ENCODE results near the gene EFNA3. TPM values are rescaled to one million over a fixed set of nuclear protein-coding genes. Genes with fewer than 3 reads are reported as not detected.
A peak's percentile ranks its signal among the peaks of the same experiment; 100 is the strongest.

EFNA3 gene
- total and polyA plus RNA-seq, 9 of the 15 experiments (the other 6 are each of a cell fraction or from before 2014, with no cell fraction given): 0.59 to 7.9 (median 4.7) TPM

GRCh38 chr1:155073377-155074242, 5.0 kb upstream of the EFNA3 start:
- intact Hi-C loops (cut with micrococcal nuclease): no loop called here
- peaks cover 11% of the 10 kb centered on the region; the same call in 1 of the 3 replicates for H3K36me3 ChIP-seq (ENCODE audit: control insufficient read depth, insufficient read depth, low read length)
- H2AFZ ChIP-seq (ENCODE audit: low read depth, low read length): no peak overlapping the region
- WGBS (ENCODE audit: insufficient coverage, low coverage, missing lambda C conversion rate): 82% methylated on average over 3 of the region's 3 CpGs
- H3K9me3 ChIP-seq (replicated peaks; ENCODE audit: control insufficient read depth, insufficient read depth, low read depth, low read length): no peaks in the 10 kb centered on the region
- no peak overlapping the region for H3K27ac ChIP-seq (ENCODE audit: extremely low read depth, low read depth, low read length)
- no peaks in the 10 kb centered on the region; the same call in 1 of the 2 replicates for H4K20me1 ChIP-seq (replicated peaks; ENCODE audit: control insufficient read depth, insufficient read depth, low read length)
- H3K27me3 ChIP-seq (ENCODE audit: control insufficient read depth in 2 of 2, insufficient read depth in 2 of 2, low read length in 2 of 2): no peaks in the 10 kb centered on the region
- in situ Hi-C loops (cut with MboI): no loop called here
- H3K4me1 ChIP-seq (replicated peaks in 1 of 2; ENCODE audit: control insufficient read depth in 2 of 2, insufficient read depth in 2 of 2, low read length in 2 of 2): peaks cover 42 to 51% of the 10 kb centered on the region in 2 experiments
- no peak overlapping the region for H3K4me3 ChIP-seq
- no TSS peak for BruUV-seq (replicated peaks)
- FAIRE-seq: no peak
- no peaks in the 10 kb centered on the region for H3K79me2 ChIP-seq (ENCODE audit: control insufficient read depth, insufficient read depth, low read length)
- DNase-seq (ENCODE audit: extremely low read depth in 1 of 4, low spot score in 3 of 4): no peak
- H3K9me1 ChIP-seq (ENCODE audit: control insufficient read depth, insufficient read depth, low read length): peaks cover 6% of the 10 kb centered on the region
- TF ChIP-seq JUNB (CRISPR knock-in tag; conservative IDR thresholded peaks at IDR 0.05): no peak
- no peak for TF ChIP-seq SNIP1 (IDR thresholded peaks at IDR 0.05; ENCODE audit: low read depth)
- TF ChIP-seq SPI1 (IDR thresholded peaks at IDR 0.05; ENCODE audit: borderline replicate concordance, low read depth, low read length): 0 out of 2 replicates have a peak, but pooled peaks have one; percentile 3
- TF ChIP-seq EHMT2 (IDR thresholded peaks at IDR 0.05): no peak
- TF ChIP-seq ZNF212 (CRISPR knock-in tag; IDR thresholded peaks at IDR 0.05): no peak
- CTCF ChIA-PET (ENCODE audit: low intra/inter-chr PET ratio): no interaction called here
- ATAC-seq: no peak
- no peak overlapping the region for H3K4me2 ChIP-seq (ENCODE audit: insufficient read depth, low read length)
- peak overlapping the region in 1 of 2 experiments; percentile 59; a peak in 1 of 4 replicates for H3K9ac ChIP-seq (ENCODE audit: insufficient read depth in 1 of 2, low read depth in 2 of 2, low read length in 2 of 2)
- POLR2A ChIA-PET: interaction anchor here (0.8 to 1.1 kb wide), 2 partner anchors 10 to 23 kb away, joined by 3 read pairs; partner anchors contain the start of gene EFNA4
